Activated naive CD4-positive, alpha-beta T cell treated with anti-CD3 and anti-CD28 coated beads, Interleukin-2, amount 10 ng/mL, durations not matched to agents 7 days and 5 days (primary cell): ENCODE measurements around the gene NCKAP5.

Source experiments
- CTCF ChIA-PET: fragments of 350-600 bp; sonication (Branson Sonifier 250); formaldehyde crosslinking; loops from one replicate; lab custom pipeline; 2021; ENCODE audit warnings: antibody characterized with exemption; lab: Charles Lee
- DNase-seq: peaks from one replicate; pipeline ENCODE4 v3.0.0-alpha.2; 2020
- H3K27ac Mint-ChIP-seq: one replicate; pipeline ENCODE4 v1.8.0; 2021; ENCODE audit warnings: mild to moderate bottlenecking, moderate library complexity, mixed read lengths
- H3K27me3 Mint-ChIP-seq: one replicate; pipeline ENCODE4 v1.8.0; 2021; ENCODE audit warnings: mild to moderate bottlenecking, mixed read lengths
- H3K36me3 Mint-ChIP-seq: one replicate; pipeline ENCODE4 v1.8.0; 2021; ENCODE audit warnings: mixed read lengths
- H3K4me1 Mint-ChIP-seq: one replicate; pipeline ENCODE4 v1.8.0; 2021; ENCODE audit warnings: mixed read lengths
- H3K4me3 Mint-ChIP-seq: one replicate; pipeline ENCODE4 v1.8.0; 2021; ENCODE audit warnings: mild to moderate bottlenecking, moderate library complexity, mixed read lengths
- H3K9me3 Mint-ChIP-seq: one replicate; pipeline ENCODE4 v1.8.0; 2021; ENCODE audit warnings: mixed read lengths

NCKAP5 gene

DNA sequence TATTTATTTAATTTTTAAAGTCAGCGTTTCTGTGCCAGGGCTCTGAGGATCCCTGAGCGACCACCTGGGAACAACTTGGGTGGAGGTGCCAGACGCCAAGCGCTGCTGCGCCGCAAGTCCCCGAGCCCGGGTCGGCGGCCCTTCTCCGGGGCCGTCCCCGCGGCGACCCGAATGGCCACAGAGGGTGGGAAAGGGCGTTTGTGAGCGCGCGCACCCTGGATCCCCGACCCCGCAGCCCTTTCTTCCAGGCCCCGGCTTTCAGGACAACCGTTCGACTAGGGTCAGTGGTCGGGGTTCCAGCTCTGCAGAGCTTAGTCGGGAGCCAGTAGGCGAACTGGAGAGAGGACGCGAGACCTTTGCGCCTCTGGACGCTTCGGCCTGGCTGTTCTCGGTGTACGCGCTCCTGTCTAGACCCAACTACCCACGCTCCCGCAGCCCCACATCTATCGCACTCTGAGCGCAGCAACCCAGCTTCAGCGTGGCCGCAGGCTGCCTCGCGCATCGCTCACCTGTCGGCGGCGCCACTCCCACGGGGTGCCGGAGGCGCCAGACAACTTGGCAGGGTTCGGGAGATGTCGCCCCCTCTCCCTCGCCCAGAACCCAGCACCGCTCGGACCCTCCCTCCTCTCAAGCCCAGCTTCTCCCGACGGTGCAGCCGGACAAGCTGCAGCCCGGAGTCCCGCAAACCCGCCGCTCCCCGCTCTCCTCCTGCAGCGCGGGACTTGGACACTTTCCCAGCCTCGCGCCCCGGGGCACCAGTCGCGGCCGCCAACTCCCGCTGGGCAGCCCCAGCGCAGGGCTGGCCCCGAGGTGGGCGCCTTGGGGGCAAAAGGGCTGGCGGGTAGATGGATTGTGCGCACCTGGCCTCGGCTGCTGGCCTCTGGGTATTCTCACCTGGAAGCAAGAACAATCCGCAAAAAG lies 899.0 kb downstream of the NCKAP5 start:
- Mint-ChIP-seq H3K27ac (no peak overlapping the region), H3K27me3 (peaks cover 43% of the 10 kb centered on the region)

DNA sequence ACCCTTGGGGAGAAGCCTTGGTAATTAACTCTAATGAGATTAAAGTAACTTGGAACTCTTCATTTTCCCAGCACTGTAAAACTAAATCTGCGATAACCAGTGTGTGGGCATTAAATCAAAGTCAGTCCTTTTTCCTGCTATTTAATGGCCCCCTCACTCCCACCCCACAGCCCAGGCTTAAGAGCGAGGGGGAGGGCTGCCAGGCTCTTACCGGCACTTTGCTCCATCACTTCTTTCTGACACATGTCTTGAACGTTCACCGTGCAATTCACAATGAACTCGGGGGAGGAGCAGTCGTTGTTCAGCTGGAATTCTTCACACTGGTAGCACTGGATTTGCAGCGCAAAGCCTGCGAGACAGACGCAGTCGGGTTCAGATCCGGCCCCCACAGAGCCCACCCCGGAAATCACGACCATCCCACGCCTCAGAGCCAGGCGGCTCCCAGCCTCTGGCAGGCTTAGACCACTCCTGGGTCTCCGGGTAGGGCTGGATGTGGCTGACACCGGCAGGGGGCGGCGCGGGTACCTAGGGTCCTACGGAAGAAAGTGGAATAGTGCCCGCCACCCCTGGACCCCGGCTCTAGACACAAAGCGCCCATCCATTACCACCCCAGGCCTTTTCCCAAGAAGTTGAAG lies 900.0 kb downstream of the NCKAP5 start:
- DNase-seq = no peak
- no peaks in the 10 kb centered on the region for H3K36me3 Mint-ChIP-seq
- no peaks in the 10 kb centered on the region for H3K4me1 Mint-ChIP-seq
- H3K27me3 Mint-ChIP-seq = peaks cover 43% of the 10 kb centered on the region
- no peak overlapping the region for H3K4me3 Mint-ChIP-seq
- H3K9me3 Mint-ChIP-seq = no peaks in the 10 kb centered on the region
- CTCF ChIA-PET = no interaction called here
- no peak overlapping the region for H3K27ac Mint-ChIP-seq

More for the DNA sequence above, 899.0 kb downstream of the NCKAP5 start:
- no peak for DNase-seq
- Mint-ChIP-seq H3K36me3 (no peaks in the 10 kb centered on the region), H3K9me3 (no peaks in the 10 kb centered on the region), H3K4me1 (no peaks in the 10 kb centered on the region), H3K4me3 (no peak overlapping the region)
- CTCF ChIA-PET = no interaction called here

DNA sequence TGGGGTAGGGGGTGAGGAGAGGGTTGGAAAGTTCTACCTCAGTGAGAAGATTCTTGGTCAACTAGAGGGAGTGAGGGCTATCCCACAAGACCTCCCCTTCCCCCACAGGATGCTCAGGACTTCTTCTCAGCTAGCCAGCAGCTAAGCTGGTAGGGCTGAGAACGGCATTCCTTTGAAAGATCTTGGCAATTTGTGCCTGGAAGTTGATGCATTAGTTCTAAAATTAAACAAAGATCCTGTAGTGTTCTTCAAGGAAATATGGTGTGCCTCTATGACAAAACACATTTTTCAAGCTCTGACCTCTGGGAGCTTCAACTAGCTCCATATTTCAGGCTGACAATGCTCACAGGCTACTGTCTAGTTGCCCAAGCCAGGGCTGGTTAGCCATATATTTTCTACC lies 900.6 kb downstream of the NCKAP5 start:
- H3K36me3 Mint-ChIP-seq = no peaks in the 10 kb centered on the region
- no peaks in the 10 kb centered on the region for H3K4me1 Mint-ChIP-seq
- CTCF ChIA-PET = no interaction called here
- no peak for DNase-seq
- H3K4me3 Mint-ChIP-seq = no peak overlapping the region
- no peak overlapping the region for H3K27ac Mint-ChIP-seq
- H3K27me3 Mint-ChIP-seq = peaks cover 43% of the 10 kb centered on the region
- no peaks in the 10 kb centered on the region for H3K9me3 Mint-ChIP-seq

DNA sequence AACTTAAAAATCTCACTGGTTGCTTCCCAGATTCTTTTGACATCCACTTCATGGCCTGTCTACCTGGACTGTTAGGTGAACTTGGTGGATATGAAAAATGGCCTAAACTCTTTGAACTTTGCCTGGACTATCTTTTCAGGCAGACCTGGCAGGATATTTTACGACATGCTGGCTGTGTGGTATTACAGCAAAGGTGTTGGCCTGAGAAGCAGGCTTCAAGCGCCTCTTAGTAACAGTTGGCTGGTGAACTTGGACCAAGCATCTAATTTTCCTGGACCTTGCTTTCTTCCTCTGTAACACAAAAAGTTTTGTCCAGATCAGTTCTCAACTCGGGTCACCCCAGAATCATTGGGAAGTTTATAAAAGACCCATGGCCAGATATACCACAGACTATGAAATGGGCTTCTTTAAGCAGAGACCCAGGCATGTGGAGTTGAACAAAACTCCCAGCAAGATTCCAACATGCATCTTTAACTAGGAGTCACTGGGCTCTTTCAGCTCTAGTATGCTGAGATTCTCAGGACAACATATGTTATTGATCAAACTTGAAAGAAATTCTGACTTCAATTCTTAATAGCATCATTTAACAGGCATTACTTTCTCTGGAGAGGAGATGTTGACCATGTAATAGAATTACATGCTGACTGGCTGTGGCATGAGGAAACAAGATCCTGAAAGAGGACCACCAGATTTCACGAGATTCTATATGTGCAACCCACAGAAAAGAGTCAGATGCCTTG lies 902.7 kb downstream of the NCKAP5 start:
- Mint-ChIP-seq H3K9me3 (no peaks in the 10 kb centered on the region), H3K27me3 (peaks cover 31% of the 10 kb centered on the region), H3K36me3 (no peaks in the 10 kb centered on the region), H3K27ac (no peak overlapping the region), H3K4me1 (no peaks in the 10 kb centered on the region), H3K4me3 (no peak overlapping the region)
- CTCF ChIA-PET = no interaction called here
- no peak for DNase-seq

DNA sequence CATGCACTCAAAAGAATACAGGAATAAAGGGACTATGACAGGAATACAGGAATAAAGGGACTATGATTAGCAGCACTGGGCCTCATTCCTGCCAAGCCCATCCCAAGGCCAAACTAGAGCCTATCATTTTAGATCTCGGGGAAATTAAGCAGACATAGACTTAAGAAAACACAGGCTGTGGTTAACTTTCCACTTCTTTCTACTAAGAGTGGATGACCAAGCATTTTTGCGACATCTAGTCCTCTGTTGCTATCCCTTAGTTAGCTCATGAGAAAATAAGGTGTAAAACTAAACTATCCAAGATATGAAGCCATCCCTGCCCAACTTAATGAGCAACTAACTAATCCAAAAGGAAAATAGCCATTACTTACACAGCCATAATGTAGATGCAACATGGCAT lies 904.2 kb downstream of the NCKAP5 start:
- H3K36me3 Mint-ChIP-seq = no peaks in the 10 kb centered on the region
- no peaks in the 10 kb centered on the region for H3K4me1 Mint-ChIP-seq
- no peaks in the 10 kb centered on the region for H3K9me3 Mint-ChIP-seq
- peaks cover 17% of the 10 kb centered on the region for H3K27me3 Mint-ChIP-seq
- no peak for DNase-seq
- CTCF ChIA-PET = no interaction called here
- no peak overlapping the region for H3K4me3 Mint-ChIP-seq
- H3K27ac Mint-ChIP-seq = no peak overlapping the region

DNA sequence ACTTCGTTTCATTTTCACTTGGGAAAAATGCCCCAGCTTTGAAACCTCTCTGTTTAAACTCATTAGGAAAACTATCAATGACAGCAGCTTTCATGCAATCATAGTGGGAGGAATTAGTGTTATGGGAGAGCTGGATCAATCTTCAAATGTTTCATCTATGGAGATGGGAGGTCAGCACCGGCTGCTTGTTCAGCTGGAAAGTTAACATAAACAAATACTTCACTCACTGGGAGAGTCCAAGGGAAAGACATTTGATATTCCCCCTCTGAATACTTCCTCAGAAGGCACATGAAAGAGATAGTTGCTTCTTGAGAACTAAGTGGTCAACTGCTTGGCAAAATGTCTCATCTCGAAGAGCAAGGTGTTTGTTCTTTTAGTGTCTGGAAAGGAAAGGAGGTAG lies 905.5 kb downstream of the NCKAP5 start:
- Mint-ChIP-seq H3K27me3 (peaks cover 3% of the 10 kb centered on the region), H3K9me3 (no peaks in the 10 kb centered on the region), H3K36me3 (no peaks in the 10 kb centered on the region), H3K4me3 (no peak overlapping the region), H3K27ac (no peak overlapping the region), H3K4me1 (no peaks in the 10 kb centered on the region)
- DNase-seq = no peak
- CTCF ChIA-PET = no interaction called here

DNA sequence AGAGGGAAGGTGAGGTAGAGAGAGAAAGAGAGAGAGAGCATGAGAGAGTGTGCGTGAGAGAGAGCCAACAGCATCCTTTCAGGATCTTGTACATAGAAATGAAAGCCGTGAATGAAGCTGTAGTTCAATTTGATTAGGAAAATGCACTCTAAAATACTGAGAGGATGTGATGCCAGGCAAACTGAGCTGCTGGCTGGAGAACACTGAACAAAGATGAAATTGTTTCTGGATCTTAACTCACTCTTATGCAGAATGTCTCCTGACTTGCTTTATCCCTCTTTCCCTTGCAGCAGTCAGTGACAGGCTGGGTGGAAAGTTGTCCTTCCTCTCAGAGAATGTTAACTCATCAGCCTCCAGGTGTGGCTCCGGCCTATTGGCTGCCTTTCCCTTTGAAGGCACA lies 908.9 kb downstream of the NCKAP5 start:
- no peaks in the 10 kb centered on the region for H3K36me3 Mint-ChIP-seq
- peaks cover 2% of the 10 kb centered on the region for H3K9me3 Mint-ChIP-seq
- H3K4me1 Mint-ChIP-seq = no peaks in the 10 kb centered on the region
- no peak overlapping the region for H3K4me3 Mint-ChIP-seq
- H3K27me3 Mint-ChIP-seq = no peaks in the 10 kb centered on the region
- DNase-seq = no peak
- no peak overlapping the region for H3K27ac Mint-ChIP-seq
- CTCF ChIA-PET = no interaction called here

DNA sequence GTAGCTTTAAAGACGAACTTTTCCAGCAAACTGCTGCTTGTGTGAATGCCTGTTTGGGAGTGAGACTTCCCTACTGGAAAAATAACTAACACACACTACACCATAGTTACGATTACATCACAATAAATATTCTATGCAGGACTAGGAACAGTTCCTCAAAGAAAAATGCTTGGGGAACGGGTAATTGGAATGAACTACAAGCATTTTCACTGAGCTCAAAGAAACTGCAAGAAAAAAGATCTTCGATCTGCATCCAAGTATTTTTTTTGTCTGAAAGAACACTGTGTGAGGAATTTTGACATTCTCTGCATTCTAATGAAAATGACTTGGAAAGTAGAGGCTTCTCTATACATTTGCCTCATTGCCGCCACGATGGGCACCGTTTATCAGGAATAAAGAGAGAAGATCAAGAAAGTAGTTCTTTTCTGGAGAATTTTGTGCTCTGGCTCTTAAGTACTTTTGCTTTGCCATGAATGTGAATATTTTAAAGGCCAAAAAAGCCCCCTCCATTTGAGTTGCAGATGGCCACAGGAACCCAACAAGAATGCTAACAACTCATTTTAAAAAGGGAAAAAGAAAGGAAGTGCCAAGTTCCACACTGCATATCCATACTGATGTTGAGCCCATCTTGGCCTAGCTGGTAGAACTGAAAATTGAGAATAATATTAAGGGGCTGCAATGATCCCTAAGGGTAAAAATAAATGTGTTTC lies 911.8 kb downstream of the NCKAP5 start:
- CTCF ChIA-PET = no interaction called here
- Mint-ChIP-seq H3K4me1 (no peaks in the 10 kb centered on the region), H3K27me3 (no peaks in the 10 kb centered on the region), H3K27ac (no peak overlapping the region), H3K36me3 (no peaks in the 10 kb centered on the region), H3K9me3 (peaks cover 2% of the 10 kb centered on the region), H3K4me3 (no peak overlapping the region)
- no peak for DNase-seq

DNA sequence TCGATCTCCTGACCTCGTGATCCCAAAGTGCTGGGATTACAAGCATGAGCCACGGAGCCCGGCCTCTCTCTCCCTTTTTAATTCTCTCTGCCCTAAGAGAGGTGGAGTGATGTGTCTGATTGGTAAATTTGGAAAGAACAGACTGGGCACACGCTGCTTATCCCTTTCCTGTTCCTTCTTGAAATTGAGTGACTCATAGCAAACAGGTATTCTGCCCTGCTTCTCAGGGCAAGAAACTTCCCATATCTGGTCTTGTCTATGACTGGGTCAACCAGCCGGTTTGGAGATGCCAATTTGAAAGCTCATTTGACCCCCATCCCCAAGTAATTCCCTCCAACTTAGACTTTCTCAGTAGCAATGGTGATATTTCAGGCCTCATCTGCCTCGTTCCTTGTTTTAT lies 913.3 kb downstream of the NCKAP5 start:
- peaks cover 2% of the 10 kb centered on the region for H3K9me3 Mint-ChIP-seq
- CTCF ChIA-PET = no interaction called here

DNA sequence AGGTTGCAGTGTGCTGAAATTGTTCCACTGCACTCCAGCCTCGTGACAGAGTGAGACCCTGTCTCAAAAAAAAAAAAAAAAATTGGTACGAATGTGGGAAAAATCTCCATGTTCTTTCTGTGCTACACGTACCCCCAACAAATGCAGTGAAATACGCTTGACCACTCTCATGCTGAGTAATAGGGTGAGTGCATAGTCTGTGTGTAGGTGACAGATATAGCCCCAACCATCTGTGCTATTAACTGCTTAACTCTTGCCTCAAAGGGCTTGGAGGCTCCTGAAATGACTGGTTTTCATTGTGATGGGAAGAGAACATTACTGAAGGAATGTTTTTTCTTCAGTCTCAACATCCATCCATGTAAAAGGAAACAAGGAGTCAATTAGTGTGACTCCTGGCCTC lies 913.9 kb downstream of the NCKAP5 start:
- DNase-seq = no peak
- CTCF ChIA-PET = no interaction called here
- H3K36me3 Mint-ChIP-seq = no peaks in the 10 kb centered on the region
- H3K4me3 Mint-ChIP-seq = no peak overlapping the region
- no peaks in the 10 kb centered on the region for H3K4me1 Mint-ChIP-seq
- H3K27me3 Mint-ChIP-seq = no peaks in the 10 kb centered on the region
- no peak overlapping the region for H3K27ac Mint-ChIP-seq
- peaks cover 2% of the 10 kb centered on the region for H3K9me3 Mint-ChIP-seq

More for the DNA sequence above, 913.3 kb downstream of the NCKAP5 start:
- Mint-ChIP-seq H3K27me3 (no peaks in the 10 kb centered on the region), H3K4me3 (no peak overlapping the region), H3K27ac (peak overlapping the region; percentile 54), H3K36me3 (no peaks in the 10 kb centered on the region), H3K4me1 (no peaks in the 10 kb centered on the region)
- no peak for DNase-seq

DNA sequence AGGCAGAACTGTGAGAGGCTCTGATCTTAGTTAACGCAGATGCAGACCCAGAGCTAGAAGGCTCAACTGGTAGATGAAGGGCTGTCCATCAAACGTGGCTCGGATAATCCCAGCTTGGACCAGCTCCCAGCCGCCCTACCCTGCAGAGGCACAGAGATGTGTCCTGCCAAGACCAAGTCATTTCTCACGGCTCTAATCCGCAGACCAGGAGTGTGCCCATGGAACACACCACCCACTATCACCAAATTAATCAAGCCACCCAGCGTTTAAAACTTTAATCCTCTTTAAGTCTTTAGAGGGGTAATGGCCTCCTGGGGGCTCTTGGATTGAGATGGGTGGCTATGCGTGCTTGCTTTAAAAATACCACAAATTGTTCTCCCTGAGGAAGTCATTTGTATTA lies 915.8 kb downstream of the NCKAP5 start:
- Mint-ChIP-seq H3K4me1 (no peaks in the 10 kb centered on the region), H3K27me3 (no peaks in the 10 kb centered on the region), H3K9me3 (peaks cover 2% of the 10 kb centered on the region), H3K36me3 (no peaks in the 10 kb centered on the region), H3K27ac (no peak overlapping the region), H3K4me3 (no peak overlapping the region)
- CTCF ChIA-PET = no interaction called here
- no peak for DNase-seq

DNA sequence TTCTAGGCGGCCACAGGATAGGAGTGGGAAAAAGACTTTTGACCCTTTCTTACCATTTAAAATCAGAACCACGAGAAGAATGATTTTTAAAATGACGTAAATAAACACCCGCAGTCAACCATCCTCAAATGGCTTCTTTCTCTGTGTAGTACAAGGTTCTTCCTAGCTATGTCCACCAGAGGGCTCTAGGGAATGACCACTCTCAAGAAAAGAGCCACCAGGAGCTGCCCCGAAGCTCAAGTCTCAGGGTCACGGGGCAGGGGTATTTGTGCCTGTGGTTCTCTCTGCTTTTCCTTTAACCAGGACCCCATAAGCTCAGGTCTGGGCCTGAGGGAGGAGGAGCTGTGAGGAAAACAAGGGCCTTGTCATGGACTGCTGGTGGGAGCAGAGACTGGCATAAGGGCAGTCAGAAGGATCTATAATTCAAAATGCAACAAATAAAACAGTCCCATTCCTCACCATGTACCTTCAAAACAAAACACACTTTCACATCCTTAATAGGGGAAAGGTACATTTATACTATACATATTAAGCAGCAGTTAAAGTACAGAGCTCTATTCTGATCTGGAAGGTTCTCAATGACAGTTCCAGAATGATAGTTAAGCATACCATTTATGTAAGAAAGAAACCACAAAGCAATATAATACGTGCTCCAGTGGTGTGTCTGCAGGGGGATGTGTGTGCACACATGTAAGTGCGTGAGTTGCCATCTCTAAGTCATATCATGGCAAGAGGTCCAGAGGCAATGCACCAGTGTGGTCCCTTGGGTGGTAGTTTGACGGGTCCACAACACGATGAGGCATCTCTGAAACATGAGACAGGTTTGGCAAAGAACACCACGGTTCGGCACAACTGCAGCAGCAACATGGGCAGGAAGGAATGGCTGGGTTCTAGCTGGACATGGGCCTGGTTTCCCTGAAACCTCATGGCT lies 916.9 kb downstream of the NCKAP5 start:
- Mint-ChIP-seq H3K36me3 (no peaks in the 10 kb centered on the region), H3K9me3 (peaks cover 2% of the 10 kb centered on the region), H3K27me3 (no peaks in the 10 kb centered on the region), H3K4me1 (no peaks in the 10 kb centered on the region), H3K27ac (no peak overlapping the region), H3K4me3 (no peak overlapping the region)
- CTCF ChIA-PET = no interaction called here
- DNase-seq = no peak

DNA sequence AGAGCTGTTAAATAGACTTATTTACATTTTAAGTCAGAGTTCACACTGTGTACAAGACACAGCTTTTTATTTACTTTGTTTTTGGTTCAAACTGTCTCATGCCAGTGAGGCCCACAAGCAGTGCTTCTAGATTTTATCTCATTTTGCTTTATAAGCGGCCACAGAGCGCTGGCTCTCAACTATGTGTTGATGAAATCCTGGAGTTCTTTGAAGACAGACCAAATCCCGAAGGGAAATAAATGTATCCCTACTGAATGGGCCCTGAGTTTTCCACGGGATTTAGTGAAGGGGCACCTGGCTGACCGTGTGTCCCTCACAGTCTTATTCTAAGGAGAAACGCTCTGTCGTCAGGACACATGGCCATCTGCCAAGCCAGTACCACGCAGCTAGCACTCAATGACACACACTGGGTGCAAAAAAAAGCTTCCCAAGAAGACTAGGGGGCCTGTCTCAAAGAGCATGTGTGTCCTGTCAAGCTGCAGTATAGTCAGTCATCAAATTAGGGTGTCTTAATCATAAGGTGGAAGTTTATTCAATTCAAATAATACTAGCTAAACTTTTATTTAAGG lies 921.6 kb downstream of the NCKAP5 start:
- Mint-ChIP-seq H3K4me1 (no peaks in the 10 kb centered on the region), H3K4me3 (no peak overlapping the region), H3K27ac (no peak overlapping the region), H3K36me3 (no peaks in the 10 kb centered on the region), H3K27me3 (no peaks in the 10 kb centered on the region), H3K9me3 (no peaks in the 10 kb centered on the region)
- DNase-seq = no peak
- CTCF ChIA-PET = interaction anchor here (0.6 kb wide), 1 partner anchor 351 kb away, joined by 3 read pairs; no protein-coding TSS in a partner anchor
